GM19238 (cell line): ENCODE measurements around the gene CCND1.
"Not testable (repeated sequence)": the region's sequence is repeated elsewhere in the genome, so short reads cannot be mapped to it uniquely, and the experiment has no call there.

ENCODE experiments used
- DNase-seq: peaks from one replicate; pipeline ENCODE4 v3.0.0; 2011; ENCODE audit warnings: low spot score; ENCODE audit not compliant: insufficient read length

CCND1 gene

DNA sequence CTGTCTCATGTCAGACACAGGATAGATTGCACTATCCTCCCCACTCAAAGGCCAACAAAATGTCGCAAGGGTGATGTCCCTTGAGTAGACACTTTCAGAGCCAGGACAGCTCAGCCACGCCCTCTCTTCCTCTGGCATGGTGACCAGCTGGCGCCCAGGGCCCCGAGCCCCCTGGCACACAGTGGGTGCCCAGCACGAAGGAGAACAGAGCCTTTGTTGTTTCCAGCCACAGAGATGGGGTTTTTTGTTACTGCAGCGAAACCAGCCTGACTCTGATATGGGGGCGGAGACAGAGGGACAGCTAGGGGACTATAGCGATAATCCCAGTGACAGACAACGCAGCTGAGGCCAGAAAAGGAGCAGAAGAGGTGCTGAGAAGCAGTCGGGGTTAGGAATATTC lies 23.3 kb upstream of the CCND1 start:
- no peak for DNase-seq

GRCh38 chr11:69618237-69618636 lies 22.7 kb upstream of the CCND1 start:
- DNase-seq: no peak

GRCh38 chr11:69620683-69621290 lies 20.2 kb upstream of the CCND1 start:
- no peak for DNase-seq

- not testable (repeated sequence) for DNase-seq
These were observed 18.8 kb upstream of the CCND1 start for GRCh38 chr11:69622097-69622681.

GRCh38 chr11:69624293-69624692 lies 16.7 kb upstream of the CCND1 start:
- no peak for DNase-seq

- DNase-seq: no peak
These were observed 15.5 kb upstream of the CCND1 start for GRCh38 chr11:69625476-69625875.

GRCh38 chr11:69627551-69627950 lies 13.4 kb upstream of the CCND1 start:
- no peak for DNase-seq

GRCh38 chr11:69630017-69630416 lies 10.9 kb upstream of the CCND1 start:
- no peak for DNase-seq

DNA sequence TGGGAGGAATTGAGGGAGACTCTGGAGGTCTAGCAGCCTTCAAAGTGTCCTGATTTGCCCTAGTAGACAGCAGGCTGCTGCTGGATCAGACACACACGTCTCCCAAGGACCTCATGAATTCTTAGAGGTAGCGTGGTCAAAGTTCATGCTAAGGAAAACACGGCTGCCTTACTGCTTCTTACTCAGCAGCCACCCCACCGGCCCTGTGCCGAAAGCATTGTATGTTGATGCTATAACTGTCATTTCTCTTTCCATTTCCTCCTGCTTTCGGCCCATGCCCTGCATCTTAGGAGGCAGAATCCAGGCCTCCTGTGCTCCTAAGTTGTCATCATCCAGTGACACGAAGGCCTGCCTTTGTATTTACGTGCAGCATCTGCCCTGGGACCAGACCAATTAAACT lies 10.5 kb upstream of the CCND1 start:
- DNase-seq: no peak

- DNase-seq: no peak
These were observed 8.1 kb upstream of the CCND1 start for GRCh38 chr11:69632900-69633299.

DNA sequence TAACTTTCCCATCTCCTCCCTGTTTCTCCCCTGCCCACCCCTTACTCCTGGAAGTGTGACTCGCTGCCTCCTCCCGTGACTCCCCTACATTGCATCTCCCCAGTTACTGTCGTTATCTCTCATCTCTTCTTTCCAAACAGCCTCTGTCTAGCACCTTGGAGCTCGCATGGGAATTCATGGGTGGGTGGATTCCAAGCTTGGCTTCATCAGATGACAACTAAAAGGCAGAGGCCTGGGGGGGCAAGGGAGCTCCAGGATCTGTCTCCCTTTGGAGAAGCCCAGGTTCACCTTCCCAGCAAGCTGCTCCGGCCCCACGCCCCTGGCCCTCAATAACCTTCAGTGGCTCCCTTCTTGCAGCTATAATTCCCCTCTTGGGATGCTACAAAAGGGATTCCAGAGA lies 6.9 kb upstream of the CCND1 start:
- no peak for DNase-seq

DNA sequence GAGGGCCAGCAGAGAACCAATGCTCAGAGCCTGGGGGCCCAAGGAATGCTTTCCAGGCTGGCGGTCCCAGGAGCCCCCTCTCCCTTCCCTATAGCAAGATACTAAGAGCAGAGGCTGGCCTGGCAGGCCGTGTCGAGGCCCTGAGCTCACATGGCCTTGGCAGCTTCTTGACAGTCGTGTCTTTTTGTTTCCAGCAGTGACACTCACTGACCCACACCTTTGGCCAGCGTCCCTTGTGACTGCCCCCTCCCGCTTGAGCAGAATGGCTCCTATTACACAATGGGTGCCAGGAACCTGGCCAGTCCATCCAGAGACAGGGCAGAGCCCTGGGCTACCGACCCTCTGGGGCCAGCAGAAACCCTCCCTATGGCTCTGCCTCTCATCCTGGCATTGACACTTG lies 6.4 kb upstream of the CCND1 start:
- DNase-seq: no peak

- DNase-seq: no peak
These were observed 5.8 kb upstream of the CCND1 start for GRCh38 chr11:69635195-69635594.

GRCh38 chr11:69635804-69636511 lies 5.0 kb upstream of the CCND1 start:
- DNase-seq: no peak

GRCh38 chr11:69636512-69637197 lies 4.3 kb upstream of the CCND1 start:
- DNase-seq: no peak

DNA sequence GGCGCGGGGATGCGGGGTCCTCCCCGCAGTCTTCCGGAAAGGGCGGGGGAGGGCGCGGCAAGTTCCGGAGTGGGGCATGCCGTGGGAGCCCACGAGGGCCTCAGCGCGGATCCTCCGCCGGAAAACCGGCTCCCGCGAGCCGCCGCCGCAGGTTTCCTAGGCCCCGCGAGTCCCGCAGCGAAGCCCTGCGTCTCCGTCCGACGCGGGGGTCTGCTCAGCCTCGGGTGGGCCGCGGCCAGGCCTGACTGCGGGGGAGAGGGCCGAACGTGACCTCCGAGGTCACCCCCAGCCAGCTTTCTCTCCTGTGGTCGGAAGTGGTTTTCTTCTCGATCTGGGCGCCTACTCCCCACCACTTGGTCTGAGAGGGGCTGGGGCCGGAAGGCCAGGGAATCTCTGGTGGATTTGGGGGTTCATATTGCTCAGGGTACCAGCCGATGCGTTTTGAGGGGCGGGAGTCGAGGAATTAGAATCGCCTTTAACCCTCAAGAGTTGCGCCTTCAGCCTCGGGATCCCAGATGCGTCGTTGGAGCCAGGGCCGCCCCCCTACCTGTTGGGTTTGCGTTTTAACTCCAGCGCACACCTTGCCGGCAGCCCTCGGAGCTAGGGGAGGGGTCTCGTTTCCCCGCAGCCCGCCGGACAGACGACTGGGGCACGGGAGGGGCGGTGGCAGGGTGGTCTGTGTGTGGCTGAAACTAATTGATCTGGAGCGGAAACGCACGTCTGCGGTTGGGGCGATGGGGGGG lies 3.6 kb upstream of the CCND1 start:
- DNase-seq: no peak

GRCh38 chr11:69637941-69638871 lies 2.8 kb upstream of the CCND1 start:
- DNase-seq: no peak

GRCh38 chr11:69638941-69639681 lies 1.8 kb upstream of the CCND1 start:
- peak; percentile 52 for DNase-seq

DNA sequence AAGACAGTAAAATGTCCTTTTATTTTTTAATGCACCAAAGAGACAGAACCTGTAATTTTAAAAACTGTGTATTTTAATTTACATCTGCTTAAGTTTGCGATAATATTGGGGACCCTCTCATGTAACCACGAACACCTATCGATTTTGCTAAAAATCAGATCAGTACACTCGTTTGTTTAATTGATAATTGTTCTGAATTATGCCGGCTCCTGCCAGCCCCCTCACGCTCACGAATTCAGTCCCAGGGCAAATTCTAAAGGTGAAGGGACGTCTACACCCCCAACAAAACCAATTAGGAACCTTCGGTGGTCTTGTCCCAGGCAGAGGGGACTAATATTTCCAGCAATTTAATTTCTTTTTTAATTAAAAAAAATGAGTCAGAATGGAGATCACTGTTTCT lies 1.1 kb upstream of the CCND1 start:
- no peak for DNase-seq
